KMS-11 (cell line): ENCODE measurements around the gene FAM120B.

ENCODE experiments used
- H2AFZ ChIP-seq: fragments of 200-600 bp; sonication (generic); 2 replicates; pipeline ENCODE4 v1.6.1; 2016; ENCODE audit warnings: antibody characterized with exemption, mixed run types, low read depth
- H3K27ac ChIP-seq: fragments of 200-600 bp; sonication (generic); 2 replicates; pipeline ENCODE4 v1.6.1; 2016; ENCODE audit warnings: mild to moderate bottlenecking, mixed run types
- H3K27me3 ChIP-seq: fragments of 200-600 bp; sonication (generic); 2 replicates; pipeline ENCODE4 v1.6.1; 2017; ENCODE audit warnings: mild to moderate bottlenecking, low read depth, mixed run types, moderate library complexity; ENCODE audit not compliant: insufficient read depth
- H3K36me3 ChIP-seq: fragments of 200-600 bp; sonication (generic); 2 replicates; pipeline ENCODE4 v1.6.1; 2017; ENCODE audit warnings: mild to moderate bottlenecking, mixed run types; ENCODE audit not compliant: insufficient read depth
- H3K4me1 ChIP-seq: fragments of 200-600 bp; sonication (generic); 2 replicates; pipeline ENCODE4 v1.6.1; 2016; ENCODE audit warnings: mild to moderate bottlenecking, low read depth, mixed run types; ENCODE audit not compliant: poor library complexity, severe bottlenecking
- H3K4me2 ChIP-seq: fragments of 200-600 bp; sonication (generic); 2 replicates; pipeline ENCODE4 v1.7.0; 2016; ENCODE audit warnings: mild to moderate bottlenecking, mixed run types
- H3K4me3 ChIP-seq: fragments of 200-600 bp; sonication (generic); IDR thresholded peaks from 2 replicates; pipeline ENCODE4 v1.6.1; 2017; ENCODE audit warnings: low read depth, low read length, mixed read lengths; ENCODE audit not compliant: insufficient read depth
- H3K79me2 ChIP-seq: fragments of 200-600 bp; sonication (generic); 2 replicates; pipeline ENCODE4 v1.6.1; 2016; ENCODE audit warnings: low read depth, mixed run types; ENCODE audit not compliant: insufficient read depth
- H3K9ac ChIP-seq: fragments of 200-600 bp; sonication (generic); 2 replicates; pipeline ENCODE4 v1.6.1; 2016; ENCODE audit warnings: mild to moderate bottlenecking, mixed run types
- H4K20me1 ChIP-seq: fragments of 200-600 bp; sonication (generic); 2 replicates; pipeline ENCODE4 v1.6.1; 2016; ENCODE audit warnings: mild to moderate bottlenecking, mixed run types; ENCODE audit not compliant: insufficient read depth
- TF ChIP-seq, protein P1 (sequence below): fragments of 200-600 bp; sonication (generic); conservative IDR thresholded peaks from 2 replicates; pipeline ENCODE4 v1.6.1; 2017; ENCODE audit warnings: low read depth, mild to moderate bottlenecking, antibody characterized with exemption, low read length, moderate library complexity, mixed read lengths

FAM120B gene

DNA sequence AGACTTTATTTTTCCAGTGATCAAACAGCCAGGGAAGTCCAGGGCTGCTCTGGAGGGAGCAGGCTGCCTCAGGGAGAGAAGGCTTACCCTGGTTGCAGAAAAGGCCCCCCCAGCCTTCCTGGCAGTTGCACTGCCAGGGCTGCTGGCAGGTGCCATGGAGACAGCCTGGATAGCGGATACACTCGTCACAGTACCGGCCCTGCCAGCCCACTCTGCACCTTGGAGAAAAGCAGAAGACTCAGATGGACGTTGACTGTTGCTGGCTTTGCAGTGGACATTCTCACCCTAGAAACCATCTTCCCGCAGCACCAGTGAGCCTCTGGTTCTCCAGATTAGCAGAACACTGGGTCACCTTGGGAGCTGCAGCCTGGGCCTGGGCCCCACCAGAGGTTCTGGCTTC lies 21.1 kb upstream of the FAM120B start:
- Histone ChIP-seq H3K79me2 (no peaks in the 10 kb centered on the region), H3K27me3 (peaks cover 22% of the 10 kb centered on the region; the same call in 1 of the 2 replicates), H2AFZ (no peak overlapping the region), H3K4me1 (no peaks in the 10 kb centered on the region), H3K4me3 (no peak overlapping the region), H4K20me1 (no peaks in the 10 kb centered on the region), H3K4me2 (no peak overlapping the region), H3K9ac (no peak overlapping the region), H3K27ac (no peak overlapping the region), H3K36me3 (no peaks in the 10 kb centered on the region)
- TF ChIP-seq, protein P1, sequence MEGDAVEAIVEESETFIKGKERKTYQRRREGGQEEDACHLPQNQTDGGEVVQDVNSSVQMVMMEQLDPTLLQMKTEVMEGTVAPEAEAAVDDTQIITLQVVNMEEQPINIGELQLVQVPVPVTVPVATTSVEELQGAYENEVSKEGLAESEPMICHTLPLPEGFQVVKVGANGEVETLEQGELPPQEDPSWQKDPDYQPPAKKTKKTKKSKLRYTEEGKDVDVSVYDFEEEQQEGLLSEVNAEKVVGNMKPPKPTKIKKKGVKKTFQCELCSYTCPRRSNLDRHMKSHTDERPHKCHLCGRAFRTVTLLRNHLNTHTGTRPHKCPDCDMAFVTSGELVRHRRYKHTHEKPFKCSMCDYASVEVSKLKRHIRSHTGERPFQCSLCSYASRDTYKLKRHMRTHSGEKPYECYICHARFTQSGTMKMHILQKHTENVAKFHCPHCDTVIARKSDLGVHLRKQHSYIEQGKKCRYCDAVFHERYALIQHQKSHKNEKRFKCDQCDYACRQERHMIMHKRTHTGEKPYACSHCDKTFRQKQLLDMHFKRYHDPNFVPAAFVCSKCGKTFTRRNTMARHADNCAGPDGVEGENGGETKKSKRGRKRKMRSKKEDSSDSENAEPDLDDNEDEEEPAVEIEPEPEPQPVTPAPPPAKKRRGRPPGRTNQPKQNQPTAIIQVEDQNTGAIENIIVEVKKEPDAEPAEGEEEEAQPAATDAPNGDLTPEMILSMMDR: no peak

DNA sequence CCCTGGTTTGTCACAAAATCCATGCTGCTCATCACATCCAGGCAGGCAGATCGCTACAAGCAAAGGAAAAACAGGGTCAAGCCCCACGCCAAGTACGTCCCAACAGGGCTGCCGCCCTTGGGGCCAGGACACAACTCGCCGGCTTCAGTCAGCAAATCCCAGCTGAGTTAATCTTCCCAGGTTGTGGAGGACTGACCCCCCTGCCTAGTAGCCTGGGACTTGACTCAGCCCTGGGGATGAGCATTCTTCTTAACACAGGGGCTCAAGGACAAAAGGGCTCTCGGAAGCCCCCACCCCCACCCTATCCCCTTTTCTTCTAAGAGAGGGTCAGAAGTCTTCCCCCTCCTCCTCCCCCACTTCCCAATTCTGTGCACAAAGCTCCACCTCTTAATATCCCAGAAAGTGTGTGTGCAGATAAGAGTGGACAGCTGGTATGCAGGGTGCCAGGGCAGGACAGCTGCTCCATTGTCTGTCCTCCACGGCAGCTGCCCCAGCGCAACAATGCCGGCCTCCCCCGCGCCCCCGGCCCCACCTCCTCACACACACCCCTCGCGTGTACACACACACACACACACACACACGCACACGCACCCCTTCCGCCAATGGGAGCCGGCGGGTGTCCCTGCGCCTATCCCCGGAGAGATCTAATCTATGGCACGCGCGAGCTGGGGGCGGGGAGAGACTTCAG lies 20.2 kb upstream of the FAM120B start:
- Histone ChIP-seq H3K9ac (no peak overlapping the region), H2AFZ (no peak overlapping the region), H3K36me3 (no peaks in the 10 kb centered on the region), H3K27ac (no peak overlapping the region), H3K27me3 (peaks cover 22% of the 10 kb centered on the region; the same call in 1 of the 2 replicates), H3K4me1 (no peaks in the 10 kb centered on the region), H3K4me3 (no peak overlapping the region), H3K79me2 (no peaks in the 10 kb centered on the region), H3K4me2 (no peak overlapping the region), H4K20me1 (no peaks in the 10 kb centered on the region)
- TF ChIP-seq, protein P1: no peak

DNA sequence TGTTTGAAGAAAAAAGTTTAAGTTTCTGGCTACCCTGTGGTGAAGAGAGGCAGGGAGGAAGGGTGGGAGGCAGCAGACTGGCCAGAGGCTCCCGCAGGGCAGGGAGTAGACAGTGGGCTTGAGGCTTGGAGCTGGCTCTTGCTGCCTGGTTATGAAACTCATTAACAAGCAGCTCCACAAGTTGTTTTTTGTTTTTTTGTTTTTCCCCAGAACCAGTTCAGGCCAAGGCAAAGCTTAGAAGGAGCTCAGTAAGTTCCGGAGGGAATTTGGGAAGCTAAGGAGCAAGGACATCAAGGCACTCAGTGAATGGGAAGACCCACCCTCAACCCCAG lies 19.7 kb upstream of the FAM120B start:
- H3K4me2 ChIP-seq: no peak overlapping the region
- peaks cover 27% of the 10 kb centered on the region for H3K27me3 ChIP-seq
- no peak overlapping the region for H3K9ac ChIP-seq
- no peaks in the 10 kb centered on the region for H3K4me1 ChIP-seq
- H3K36me3 ChIP-seq: no peaks in the 10 kb centered on the region
- no peak overlapping the region for H2AFZ ChIP-seq
- no peaks in the 10 kb centered on the region for H4K20me1 ChIP-seq
- TF ChIP-seq, protein P1: no peak
- no peak overlapping the region for H3K4me3 ChIP-seq
- H3K27ac ChIP-seq: no peak overlapping the region
- no peaks in the 10 kb centered on the region for H3K79me2 ChIP-seq

DNA sequence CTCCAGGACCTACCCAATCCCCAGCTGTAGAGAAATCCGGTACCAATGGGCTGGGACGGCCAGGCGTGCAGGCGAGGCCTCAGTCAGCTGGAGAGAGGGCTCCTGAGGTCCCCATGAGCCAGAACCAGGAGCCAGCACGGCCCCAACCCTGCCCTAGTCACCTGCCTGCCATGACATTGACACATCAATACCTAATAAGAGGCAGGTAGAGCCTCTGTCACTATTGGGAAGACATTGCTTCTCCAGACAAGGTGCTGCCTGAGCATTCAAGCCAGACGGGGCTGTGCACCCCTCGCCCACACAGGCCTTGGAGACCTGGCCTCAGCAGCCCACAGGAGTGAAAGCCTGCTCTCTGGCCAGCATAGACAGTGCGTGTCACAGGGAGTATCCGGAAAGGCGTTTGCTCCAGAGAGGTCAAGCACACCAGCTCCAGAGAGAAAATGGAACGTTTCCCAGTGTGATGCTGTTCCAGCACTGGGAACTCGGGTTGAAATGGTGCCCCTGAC lies 19.1 kb upstream of the FAM120B start:
- no peaks in the 10 kb centered on the region for H3K36me3 ChIP-seq
- H3K4me1 ChIP-seq: no peaks in the 10 kb centered on the region
- H4K20me1 ChIP-seq: no peaks in the 10 kb centered on the region
- no peak overlapping the region for H2AFZ ChIP-seq
- no peak overlapping the region for H3K27ac ChIP-seq
- H3K4me3 ChIP-seq: no peak overlapping the region
- H3K9ac ChIP-seq: no peak overlapping the region
- peaks cover 27% of the 10 kb centered on the region for H3K27me3 ChIP-seq
- H3K79me2 ChIP-seq: no peaks in the 10 kb centered on the region
- TF ChIP-seq, protein P1: no peak
- no peak overlapping the region for H3K4me2 ChIP-seq
